Measurements from ENCODE around the gene DENND11. TPM values are rescaled to one million over a fixed set of nuclear protein-coding genes. Genes with fewer than 3 reads are reported as not detected.

Gene DENND11
- total and polyA plus RNA-seq, 7 donors, result 1.7 to 5.7 (median 4.4) TPM

- Histone ChIP-seq H3K27me3 (ENCODE audit: insufficient read depth in 3 of 3, low read length in 2 of 3) (no peaks in the 10 kb centered on the region), H3K4me3 (peak overlapping the region; percentile 82)
Observed at GRCh38 chr7:141739250-141739649, 37.3 kb upstream of the DENND11 start.

GRCh38 chr7:141738592-141739013 is 36.6 kb upstream of the DENND11 start:
- DNase-seq, result no peak
- peak overlapping the region; percentile 82 for H3K4me3 ChIP-seq
- peak overlapping the region; percentile 82 for H3K27ac ChIP-seq
- H3K4me1 ChIP-seq, result peaks cover 17% of the 10 kb centered on the region
- H3K36me3 ChIP-seq (ENCODE audit: insufficient read depth in 1 of 2, low read depth in 1 of 2), result peaks cover 9 to 47% of the 10 kb centered on the region in 2 donors
- H3K27me3 ChIP-seq (ENCODE audit: insufficient read depth in 3 of 3, low read length in 2 of 3), result no peaks in the 10 kb centered on the region
- no peaks in the 10 kb centered on the region for H3K9me3 ChIP-seq
- WGBS, 3 donors, result 1 to 2% (median 2%) methylated on average over 6 of the region's 6 CpGs
- intact Hi-C loops (cut with DNase I), result no loop called here
- no peak for TF ChIP-seq CTCF (IDR thresholded peaks at IDR 0.05)
- no peak for ATAC-seq

More at GRCh38 chr7:141739250-141739649, 37.3 kb upstream of the DENND11 start:
- H3K36me3 ChIP-seq (ENCODE audit: insufficient read depth in 1 of 2, low read depth in 1 of 2), result peaks cover 9 to 53% of the 10 kb centered on the region in 2 donors
- WGBS, 3 donors, result 54 to 66% (median 57%) methylated on average over 3 of the region's 3 CpGs
- no peaks in the 10 kb centered on the region for H3K9me3 ChIP-seq
- TF ChIP-seq CTCF (IDR thresholded peaks at IDR 0.05), result no peak
- ATAC-seq (no peak), DNase-seq (no peak)
- H3K4me1 ChIP-seq, result peaks cover 17% of the 10 kb centered on the region
- intact Hi-C loops (cut with DNase I), result no loop called here
- no peak overlapping the region for H3K27ac ChIP-seq

- DNase-seq, result peak; percentile 88 to 93
- Histone ChIP-seq H3K27ac (peak within 1 kb of the TSS; percentile 82), H3K9me3 (no peaks in the 10 kb centered on the region), H3K4me1 (peaks cover 17% of the 10 kb centered on the region), H3K36me3 (ENCODE audit: insufficient read depth in 1 of 2, low read depth in 1 of 2) (peaks cover 4 to 41% of the 10 kb centered on the region in 2 donors), H3K27me3 (ENCODE audit: insufficient read depth in 3 of 3, low read length in 2 of 3) (no peaks in the 10 kb centered on the region), H3K4me3 (peak within 1 kb of the TSS; percentile 82)
- intact Hi-C loops (cut with DNase I), result no loop called here
- WGBS, 3 donors, result 1 to 2% (median 2%) methylated on average over 46 of the region's 46 CpGs
- TF ChIP-seq CTCF (IDR thresholded peaks at IDR 0.05), result peak; percentile 58
- peak; percentile 94 to 99 (median 98) for ATAC-seq
Observed at GRCh38 chr7:141737836-141738591, 36.0 kb upstream of the DENND11 start, which contains the start of gene SSBP1. TSS of gene SSBP1 (plus strand) at chr7:141738358. CDS start at chr7:141739167, 809 bp downstream.

GRCh38 chr7:141737118-141737835 is 35.3 kb upstream of the DENND11 start:
- no peaks in the 10 kb centered on the region for H3K9me3 ChIP-seq
- peaks cover 17% of the 10 kb centered on the region for H3K4me1 ChIP-seq
- intact Hi-C loops (cut with DNase I), result no loop called here
- no peak for TF ChIP-seq CTCF (IDR thresholded peaks at IDR 0.05)
- no peak for ATAC-seq
- H3K36me3 ChIP-seq (ENCODE audit: insufficient read depth in 1 of 2, low read depth in 1 of 2), result peaks cover 3 to 34% of the 10 kb centered on the region in 2 donors
- peak overlapping the region; percentile 82 for H3K4me3 ChIP-seq
- WGBS, 3 donors, result 68 to 78% (median 72%) methylated on average over 11 of the region's 11 CpGs
- no peak for DNase-seq
- H3K27me3 ChIP-seq (ENCODE audit: insufficient read depth in 3 of 3, low read length in 2 of 3), result no peaks in the 10 kb centered on the region
- peak overlapping the region; percentile 82 for H3K27ac ChIP-seq
